Midbrain (tissue), 1 donor: Measurements from ENCODE around the gene ISCA2.

ENCODE experiments used
- DNase-seq: peaks from one replicate; lab custom pipeline; 2025; lab: John Stamatoyannopoulos, UW

The ISCA2 gene

GRCh38 chr14:74508292-74508731 lies 14.7 kb downstream of the ISCA2 start:
- DNase-seq, result no peak

GRCh38 chr14:74508844-74509428 lies 15.4 kb downstream of the ISCA2 start:
- no peak for DNase-seq

- DNase-seq, result no peak
These were observed 16.1 kb downstream of the ISCA2 start for GRCh38 chr14:74509587-74510222.

- DNase-seq, result no peak
These were observed 16.8 kb downstream of the ISCA2 start for GRCh38 chr14:74510223-74510931.

- no peak for DNase-seq
These were observed 17.4 kb downstream of the ISCA2 start for GRCh38 chr14:74510959-74511409.

GRCh38 chr14:74511966-74512830 lies 18.6 kb downstream of the ISCA2 start:
- DNase-seq, result no peak

- DNase-seq, result no peak
These were observed 20.9 kb downstream of the ISCA2 start for GRCh38 chr14:74514471-74514941.

GRCh38 chr14:74515891-74516412 lies 22.4 kb downstream of the ISCA2 start:
- DNase-seq, result no peak

- no peak for DNase-seq
These were observed 23.0 kb downstream of the ISCA2 start for GRCh38 chr14:74516451-74517160.

GRCh38 chr14:74517731-74518130 lies 24.2 kb downstream of the ISCA2 start:
- DNase-seq, result no peak

- DNase-seq, result no peak
These were observed 24.7 kb downstream of the ISCA2 start for GRCh38 chr14:74518221-74518620.

- no peak for DNase-seq
These were observed 25.9 kb downstream of the ISCA2 start for GRCh38 chr14:74519316-74520074.

GRCh38 chr14:74521756-74522155 lies 28.2 kb downstream of the ISCA2 start:
- no peak for DNase-seq

- DNase-seq, result no peak
These were observed 29.2 kb downstream of the ISCA2 start for GRCh38 chr14:74522740-74523139.

- DNase-seq, result no peak
These were observed 30.7 kb downstream of the ISCA2 start for GRCh38 chr14:74524076-74524811.

GRCh38 chr14:74524812-74525135 lies 31.2 kb downstream of the ISCA2 start:
- DNase-seq, result no peak

- no peak for DNase-seq
These were observed 31.8 kb downstream of the ISCA2 start for GRCh38 chr14:74525361-74525851.

GRCh38 chr14:74526854-74527585 lies 33.5 kb downstream of the ISCA2 start:
- no peak for DNase-seq

- no peak for DNase-seq
These were observed 34.2 kb downstream of the ISCA2 start for GRCh38 chr14:74527736-74528280.
